ENCODE measurements around the gene LDLRAP1. TPM values are rescaled to one million over a fixed set of nuclear protein-coding genes. Genes with fewer than 3 reads are reported as not detected.
A peak's percentile ranks its signal among the peaks of the same experiment; 100 is the strongest.

Gene LDLRAP1
- total and polyA plus RNA-seq, 2 donors (not counting 1 experiment from before 2014, with no cell fraction given): 7.3 to 21.0 TPM

- Histone ChIP-seq H4K20me1 (ENCODE audit: control insufficient read depth, extremely low read depth, insufficient read depth, low read length) (no peaks in the 10 kb centered on the region), H3K36me3 (ENCODE audit: control insufficient read depth, insufficient read depth, low read length) (no peaks in the 10 kb centered on the region), H3K4me3 (replicated peaks in 1 of 4; ENCODE audit: control extremely low read depth in 1 of 4, insufficient read depth in 1 of 4, low read depth in 3 of 4, low read length in 4 of 4) (no peak overlapping the region), H3K4me2 (ENCODE audit: extremely low read depth, insufficient read depth, low read length) (no peak overlapping the region), H3K9ac (ENCODE audit: insufficient read depth, low read length) (no peak overlapping the region), H3K27me3 (ENCODE audit: control insufficient read depth, insufficient read depth, low read length) (no peaks in the 10 kb centered on the region), H3K9me3 (ENCODE audit: control insufficient read depth, insufficient read depth, low read depth, low read length) (no peaks in the 10 kb centered on the region), H3K27ac (ENCODE audit: insufficient read depth, low read length) (no peak overlapping the region), H2AFZ (ENCODE audit: low read length) (no peak overlapping the region), H3K4me1 (ENCODE audit: control insufficient read depth, extremely low read depth, insufficient read depth, low read length) (peaks cover 6% of the 10 kb centered on the region), H3K79me2 (ENCODE audit: control insufficient read depth, insufficient read depth, low read length) (no peaks in the 10 kb centered on the region)
- DNase-seq (ENCODE audit: low read depth in 2 of 2): no peak
- TF ChIP-seq, protein P1, sequence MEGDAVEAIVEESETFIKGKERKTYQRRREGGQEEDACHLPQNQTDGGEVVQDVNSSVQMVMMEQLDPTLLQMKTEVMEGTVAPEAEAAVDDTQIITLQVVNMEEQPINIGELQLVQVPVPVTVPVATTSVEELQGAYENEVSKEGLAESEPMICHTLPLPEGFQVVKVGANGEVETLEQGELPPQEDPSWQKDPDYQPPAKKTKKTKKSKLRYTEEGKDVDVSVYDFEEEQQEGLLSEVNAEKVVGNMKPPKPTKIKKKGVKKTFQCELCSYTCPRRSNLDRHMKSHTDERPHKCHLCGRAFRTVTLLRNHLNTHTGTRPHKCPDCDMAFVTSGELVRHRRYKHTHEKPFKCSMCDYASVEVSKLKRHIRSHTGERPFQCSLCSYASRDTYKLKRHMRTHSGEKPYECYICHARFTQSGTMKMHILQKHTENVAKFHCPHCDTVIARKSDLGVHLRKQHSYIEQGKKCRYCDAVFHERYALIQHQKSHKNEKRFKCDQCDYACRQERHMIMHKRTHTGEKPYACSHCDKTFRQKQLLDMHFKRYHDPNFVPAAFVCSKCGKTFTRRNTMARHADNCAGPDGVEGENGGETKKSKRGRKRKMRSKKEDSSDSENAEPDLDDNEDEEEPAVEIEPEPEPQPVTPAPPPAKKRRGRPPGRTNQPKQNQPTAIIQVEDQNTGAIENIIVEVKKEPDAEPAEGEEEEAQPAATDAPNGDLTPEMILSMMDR (conservative IDR thresholded peaks at IDR 0.05 in 1 of 2, IDR thresholded peaks at IDR 0.05 in 1 of 2; ENCODE audit: low read depth in 1 of 2, low read length in 2 of 2): no peak
- no peak for TF ChIP-seq EZH2 (IDR thresholded peaks at IDR 0.05; ENCODE audit: low read length, missing control alignments)
These were observed 12.8 kb downstream of the LDLRAP1 start for GRCh38 chr1:25556132-25556670.

GRCh38 chr1:25556791-25557476, 13.5 kb downstream of the LDLRAP1 start:
- Histone ChIP-seq H2AFZ (ENCODE audit: low read length) (no peak overlapping the region), H3K4me1 (ENCODE audit: control insufficient read depth, extremely low read depth, insufficient read depth, low read length) (peaks cover 6% of the 10 kb centered on the region), H3K9ac (ENCODE audit: insufficient read depth, low read length) (no peak overlapping the region), H3K36me3 (ENCODE audit: control insufficient read depth, insufficient read depth, low read length) (no peaks in the 10 kb centered on the region), H3K27ac (ENCODE audit: insufficient read depth, low read length) (no peak overlapping the region), H3K4me2 (ENCODE audit: extremely low read depth, insufficient read depth, low read length) (no peak overlapping the region), H4K20me1 (ENCODE audit: control insufficient read depth, extremely low read depth, insufficient read depth, low read length) (no peaks in the 10 kb centered on the region), H3K27me3 (ENCODE audit: control insufficient read depth, insufficient read depth, low read length) (no peaks in the 10 kb centered on the region), H3K9me3 (ENCODE audit: control insufficient read depth, insufficient read depth, low read depth, low read length) (no peaks in the 10 kb centered on the region), H3K4me3 (replicated peaks in 1 of 4; ENCODE audit: control extremely low read depth in 1 of 4, insufficient read depth in 1 of 4, low read depth in 3 of 4, low read length in 4 of 4) (no peak overlapping the region), H3K79me2 (ENCODE audit: control insufficient read depth, insufficient read depth, low read length) (no peaks in the 10 kb centered on the region)
- TF ChIP-seq, protein P1 (conservative IDR thresholded peaks at IDR 0.05 in 1 of 2, IDR thresholded peaks at IDR 0.05 in 1 of 2; ENCODE audit: low read depth in 1 of 2, low read length in 2 of 2): no peak
- no peak for TF ChIP-seq EZH2 (IDR thresholded peaks at IDR 0.05; ENCODE audit: low read length, missing control alignments)
- peak; percentile 57 for DNase-seq (ENCODE audit: low read depth in 2 of 2)

GRCh38 chr1:25557543-25557942, 14.1 kb downstream of the LDLRAP1 start:
- Histone ChIP-seq H3K4me1 (ENCODE audit: control insufficient read depth, extremely low read depth, insufficient read depth, low read length) (peaks cover 6% of the 10 kb centered on the region), H3K9ac (ENCODE audit: insufficient read depth, low read length) (no peak overlapping the region), H3K79me2 (ENCODE audit: control insufficient read depth, insufficient read depth, low read length) (no peaks in the 10 kb centered on the region), H3K4me3 (replicated peaks in 1 of 4; ENCODE audit: control extremely low read depth in 1 of 4, insufficient read depth in 1 of 4, low read depth in 3 of 4, low read length in 4 of 4) (no peak overlapping the region), H3K27ac (ENCODE audit: insufficient read depth, low read length) (no peak overlapping the region), H3K9me3 (ENCODE audit: control insufficient read depth, insufficient read depth, low read depth, low read length) (no peaks in the 10 kb centered on the region), H2AFZ (ENCODE audit: low read length) (no peak overlapping the region), H3K36me3 (ENCODE audit: control insufficient read depth, insufficient read depth, low read length) (peaks cover under 1% of the 10 kb centered on the region), H3K27me3 (ENCODE audit: control insufficient read depth, insufficient read depth, low read length) (no peaks in the 10 kb centered on the region), H3K4me2 (ENCODE audit: extremely low read depth, insufficient read depth, low read length) (no peak overlapping the region), H4K20me1 (ENCODE audit: control insufficient read depth, extremely low read depth, insufficient read depth, low read length) (no peaks in the 10 kb centered on the region)
- TF ChIP-seq, protein P1 (conservative IDR thresholded peaks at IDR 0.05 in 1 of 2, IDR thresholded peaks at IDR 0.05 in 1 of 2; ENCODE audit: low read depth in 1 of 2, low read length in 2 of 2): no peak
- no peak for TF ChIP-seq EZH2 (IDR thresholded peaks at IDR 0.05; ENCODE audit: low read length, missing control alignments)
- DNase-seq (ENCODE audit: low read depth in 2 of 2): no peak

Data from fibroblast of lung (primary cell).